ENCODE data around the gene DUSP7.

GRCh38 chr3:52006820-52007133 lies 49.6 kb downstream of the DUSP7 start:
- no peak for TF ChIP-seq CTCF (IDR thresholded peaks at IDR 0.05)
- no peak for TF ChIP-seq POLR2A (IDR thresholded peaks at IDR 0.05)
